HG02852 (cell line): ENCODE data around the gene P2RY14.

Experiments
- ATAC-seq: cut with Tn5 transposase; IDR thresholded peaks from one replicate; pipeline ENCODE4 v1.9.1; 2021; ENCODE audit warnings: mild to moderate bottlenecking, moderate library complexity; ENCODE audit not compliant: unreplicated experiment

The P2RY14 gene

GRCh38 chr3:151216641-151217607, 61.4 kb downstream of the P2RY14 start:
- ATAC-seq, result no peak

GRCh38 chr3:151214459-151214858, 63.9 kb downstream of the P2RY14 start:
- no peak for ATAC-seq

DNA sequence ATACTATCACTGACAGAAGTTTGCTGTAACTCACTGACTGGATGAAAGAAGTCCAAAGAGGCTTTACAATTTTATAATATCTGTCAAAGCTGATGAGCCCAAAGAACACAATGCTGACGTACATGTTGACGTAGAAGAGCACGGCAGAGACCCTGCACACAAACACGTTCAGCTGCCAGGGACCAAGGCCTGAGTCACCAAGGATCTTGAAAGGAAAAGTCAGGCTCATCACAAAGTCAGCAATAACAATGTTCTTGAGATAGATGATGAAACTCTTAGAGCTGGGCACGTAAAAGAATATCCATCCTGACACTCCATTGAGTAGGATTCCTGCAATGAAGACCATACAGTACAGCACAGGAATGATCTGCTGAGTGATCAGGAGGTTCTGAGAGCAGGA, 64.5 kb downstream of the P2RY14 start:
- ATAC-seq, result no peak

DNA sequence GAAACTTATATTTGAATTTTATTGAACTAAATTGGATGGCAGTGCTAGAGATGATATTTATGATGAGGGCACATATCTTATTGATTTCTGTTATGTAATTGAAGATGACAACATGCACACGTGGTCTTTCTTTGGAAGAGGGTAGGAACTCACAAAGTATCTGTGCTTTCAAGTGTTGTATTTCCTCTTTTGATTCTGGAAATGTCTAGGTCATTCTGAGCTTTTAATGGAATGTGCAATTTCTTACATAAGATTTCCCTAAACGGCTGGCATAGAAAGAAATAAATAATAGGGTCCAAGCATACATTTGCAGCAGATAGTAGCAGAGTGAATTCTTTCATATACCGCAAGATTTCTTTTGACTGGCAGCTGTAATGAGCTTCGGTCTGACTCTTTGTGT, 65.2 kb downstream of the P2RY14 start:
- no peak for ATAC-seq

DNA sequence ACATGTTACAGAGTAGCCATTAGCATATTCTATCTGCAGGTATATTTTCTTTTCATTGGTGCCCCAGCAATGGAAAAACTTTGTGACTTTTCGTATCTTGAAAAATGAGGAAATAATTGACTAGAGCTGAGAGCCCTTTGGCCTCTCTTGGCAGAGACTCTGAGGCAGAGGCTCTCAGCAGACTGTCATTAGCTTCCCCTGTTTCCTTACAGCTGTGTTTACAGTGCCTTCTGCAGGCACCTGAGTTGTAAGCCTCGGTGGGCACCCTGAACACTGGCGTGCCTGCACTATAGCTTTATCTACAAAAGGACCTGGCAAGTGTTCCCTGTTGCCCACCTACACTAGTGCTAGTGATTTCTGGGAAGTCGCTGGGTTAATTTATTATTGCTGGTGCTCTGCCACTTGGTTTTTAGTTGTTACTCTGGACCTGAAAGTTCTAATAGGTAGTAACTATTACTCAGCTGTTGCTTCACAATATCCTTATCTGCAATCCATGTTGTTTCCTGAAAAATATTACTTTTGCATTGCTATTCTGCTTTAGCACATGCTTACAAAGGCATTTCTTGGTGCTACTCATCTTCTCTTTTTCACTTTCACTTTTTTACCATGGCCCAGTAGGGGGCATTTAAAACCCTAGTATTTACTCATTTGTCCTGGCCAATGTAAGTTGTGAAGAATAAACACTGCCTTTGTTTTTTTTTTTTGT, 67.5 kb downstream of the P2RY14 start:
- no peak for ATAC-seq

DNA sequence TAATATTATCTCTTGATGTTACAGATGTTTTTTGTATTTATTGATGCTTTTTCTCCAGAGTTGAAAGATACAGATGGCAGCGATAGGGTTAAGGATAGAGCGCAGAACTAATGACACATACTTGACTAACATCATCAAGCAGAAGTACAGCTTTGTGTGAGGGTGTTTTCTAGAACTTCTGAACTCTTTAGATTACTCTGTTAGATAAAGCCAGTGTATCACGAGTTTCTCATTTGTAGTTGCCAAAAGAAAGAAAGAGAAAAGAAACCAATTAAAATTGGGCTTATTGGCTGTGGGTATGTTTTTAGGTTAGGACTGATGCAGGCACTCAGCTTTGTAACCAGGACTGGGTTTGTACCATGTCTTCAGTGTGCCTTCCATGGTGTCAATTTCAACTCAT, 68.7 kb downstream of the P2RY14 start:
- no peak for ATAC-seq

DNA sequence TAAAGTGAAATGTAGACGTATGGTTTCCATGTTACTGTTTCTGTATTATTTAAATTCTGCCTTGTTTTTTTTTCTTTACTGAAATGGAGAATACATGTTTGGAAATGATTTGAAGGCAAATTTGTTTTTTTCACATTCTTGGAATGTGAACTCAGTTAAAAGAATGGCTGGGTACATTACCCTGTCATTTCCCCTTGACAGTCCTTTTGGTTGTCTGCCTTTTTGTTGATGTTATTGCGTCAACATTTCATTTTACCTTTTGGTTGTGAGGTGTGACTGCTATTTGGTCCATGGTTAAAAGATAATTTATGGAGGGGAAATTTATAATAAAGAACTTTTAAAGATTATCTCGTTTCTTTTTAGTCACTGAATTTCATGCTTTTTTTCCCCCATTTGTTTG, 72.1 kb downstream of the P2RY14 start:
- no peak for ATAC-seq

DNA sequence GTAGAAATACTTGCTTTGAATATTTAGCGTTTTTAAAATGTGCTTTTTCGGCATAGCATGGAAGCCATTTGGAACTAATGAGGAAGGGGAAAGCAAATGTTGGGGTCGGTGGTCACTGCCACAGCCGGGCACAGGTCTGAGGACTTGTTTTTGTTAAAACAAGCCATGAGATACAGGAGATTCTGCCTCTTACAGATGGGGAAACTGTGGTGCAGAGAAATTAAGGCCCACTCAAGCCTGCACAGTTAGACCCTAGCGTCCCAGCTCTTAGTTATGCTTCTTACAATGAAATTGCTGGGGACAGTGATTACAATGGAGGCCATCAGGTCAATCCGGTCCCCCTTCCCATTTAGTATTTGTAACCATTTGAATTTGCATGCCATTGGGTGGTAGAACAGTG, 72.9 kb downstream of the P2RY14 start:
- no peak for ATAC-seq

GRCh38 chr3:151204530-151205402, 73.6 kb downstream of the P2RY14 start:
- ATAC-seq, result no peak

- ATAC-seq, result peak; percentile 95
Measured at GRCh38 chr3:151203051-151203420, 75.3 kb downstream of the P2RY14 start, which contains the start of gene GPR171. TSS of gene GPR171 (minus strand) at chr3:151203216. CDS start at chr3:151199386, 3,830 bp downstream.

- no peak for ATAC-seq
Measured at GRCh38 chr3:151201051-151201730, 77.2 kb downstream of the P2RY14 start.

DNA sequence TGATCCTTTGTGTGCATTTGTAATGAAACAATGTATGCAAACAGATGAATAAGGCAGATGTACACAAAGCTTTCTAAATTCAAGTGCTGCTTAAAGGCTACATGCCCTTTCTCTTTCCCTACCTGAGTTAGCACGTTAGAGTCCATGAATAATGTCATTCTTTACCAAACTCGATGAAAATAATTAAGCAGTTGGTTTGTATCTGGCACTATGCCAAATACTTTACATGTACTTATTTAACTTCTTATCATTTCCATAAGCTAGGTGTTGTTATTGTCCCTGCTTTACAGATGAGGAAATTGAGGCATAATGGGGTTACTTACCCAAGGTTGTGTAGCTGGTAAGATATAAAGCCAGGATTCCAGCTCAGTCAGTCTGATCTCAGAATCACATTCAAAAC, 77.8 kb downstream of the P2RY14 start:
- ATAC-seq, result no peak

GRCh38 chr3:151199554-151200438, 78.5 kb downstream of the P2RY14 start:
- no peak for ATAC-seq

GRCh38 chr3:151198849-151199248, 79.5 kb downstream of the P2RY14 start:
- no peak for ATAC-seq

DNA sequence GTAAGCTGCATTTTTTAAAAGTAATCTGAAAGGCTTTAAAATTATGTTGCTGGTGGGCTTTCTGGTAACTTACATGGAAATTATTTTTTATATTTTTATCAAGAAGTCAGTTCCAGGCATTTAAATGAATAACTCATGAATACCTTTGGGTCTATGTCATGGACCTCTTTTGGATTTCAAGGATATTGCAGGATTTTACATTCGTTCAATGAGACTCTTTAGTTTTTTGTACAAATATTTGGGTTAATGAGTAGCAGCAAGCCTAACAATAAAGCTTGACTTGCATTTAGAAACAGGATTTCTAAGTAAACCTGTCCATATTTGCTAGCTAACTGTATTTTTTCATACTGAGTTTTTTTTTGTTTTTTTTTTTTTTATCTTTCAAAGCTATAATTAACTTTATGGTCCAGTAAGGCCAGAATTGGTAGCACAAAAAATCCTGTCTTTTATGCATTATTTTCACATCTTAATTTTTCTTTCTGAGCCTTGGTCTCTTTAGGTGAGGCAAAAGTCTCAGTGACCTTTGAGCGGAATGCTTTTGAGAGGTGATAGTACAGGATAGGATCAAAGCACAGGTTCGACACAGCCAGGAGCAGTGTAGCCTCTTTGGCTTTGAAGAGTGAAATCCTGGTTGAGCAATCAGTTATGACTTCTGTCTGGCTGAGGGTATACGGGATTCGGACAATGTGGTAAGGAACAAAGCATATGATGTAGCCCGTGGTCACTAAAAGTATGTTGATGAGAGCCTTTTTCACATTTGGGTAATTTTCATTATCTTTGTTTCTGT, 80.2 kb downstream of the P2RY14 start:
- no peak for ATAC-seq

DNA sequence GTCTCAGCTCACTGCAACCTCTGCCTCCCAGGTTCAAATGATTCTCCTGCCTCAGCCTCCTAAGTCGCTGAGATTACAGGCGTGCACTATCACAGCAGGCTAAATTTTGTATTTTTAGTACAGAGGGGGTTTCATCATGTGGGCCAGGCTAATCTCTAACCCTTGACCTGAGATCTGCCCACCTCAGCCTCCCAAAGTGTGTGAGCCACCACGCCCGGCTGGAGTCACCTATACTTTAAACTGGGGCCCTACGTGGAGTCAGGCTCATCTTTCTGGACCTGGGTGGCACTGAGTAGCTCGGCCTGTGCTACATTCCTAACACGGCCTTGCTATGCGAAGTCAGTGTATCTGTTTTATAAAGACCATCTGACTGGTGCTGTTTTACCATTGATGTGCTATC, 81.1 kb downstream of the P2RY14 start:
- no peak for ATAC-seq

GRCh38 chr3:151196434-151196833, 81.9 kb downstream of the P2RY14 start:
- no peak for ATAC-seq

DNA sequence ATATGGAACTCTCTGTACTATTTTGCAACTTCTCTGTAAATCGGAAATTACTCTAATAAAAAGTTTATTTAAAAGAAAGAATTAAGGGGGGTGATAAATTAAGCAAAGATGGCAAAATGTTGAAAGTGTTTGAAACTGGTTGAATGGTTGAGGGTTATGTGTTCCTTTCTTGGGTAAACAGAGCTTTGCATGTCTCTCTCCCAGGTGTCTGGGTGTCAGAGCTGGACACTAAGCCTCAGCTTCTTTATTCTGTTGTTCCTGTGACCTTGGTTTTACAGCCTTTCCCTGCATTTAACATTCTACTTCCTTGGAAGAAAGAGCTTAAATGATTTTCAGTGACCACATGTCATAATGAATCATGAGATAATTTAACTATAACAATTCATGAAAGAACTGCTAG, 82.5 kb downstream of the P2RY14 start:
- no peak for ATAC-seq

GRCh38 chr3:151192545-151192944, 85.8 kb downstream of the P2RY14 start:
- no peak for ATAC-seq
